GM20000 (cell line): ENCODE measurements around the gene KIF21A.

ENCODE experiments used
- DNase-seq: peaks from one replicate; pipeline ENCODE4 v3.0.0; 2012; ENCODE audit warnings: low spot score
- CTCF ChIP-seq: IDR thresholded peaks from 2 replicates; pipeline ENCODE4 v1.5.1; 2012; ENCODE audit warnings: mild to moderate bottlenecking, control low read depth; ENCODE audit errors: extremely low read depth, missing control alignments

Gene KIF21A

GRCh38 chr12:39357041-39357440 is 85.9 kb downstream of the KIF21A start:
- no peak for DNase-seq
- TF ChIP-seq CTCF, result no peak

GRCh38 chr12:39355841-39356240 is 87.1 kb downstream of the KIF21A start:
- DNase-seq, result no peak
- TF ChIP-seq CTCF, result no peak

- no peak for TF ChIP-seq CTCF
- no peak for DNase-seq
These were observed 88.0 kb downstream of the KIF21A start for GRCh38 chr12:39354955-39355354.

GRCh38 chr12:39352471-39353017 is 90.4 kb downstream of the KIF21A start:
- no peak for TF ChIP-seq CTCF
- no peak for DNase-seq

GRCh38 chr12:39351153-39351552 is 91.8 kb downstream of the KIF21A start:
- TF ChIP-seq CTCF, result no peak
- DNase-seq, result no peak

GRCh38 chr12:39348941-39349626 is 93.8 kb downstream of the KIF21A start:
- TF ChIP-seq CTCF, result no peak
- no peak for DNase-seq

GRCh38 chr12:39348523-39348922 is 94.4 kb downstream of the KIF21A start:
- no peak for TF ChIP-seq CTCF
- DNase-seq, result no peak
